ENCODE measurements around the gene DIS3L2. TPM values are rescaled to one million over a fixed set of nuclear protein-coding genes. Genes with fewer than 3 reads are reported as not detected.

The DIS3L2 gene
- total and polyA plus RNA-seq, 2 of the 4 experiments (the other 2 are of a cell fraction), result 14.7 to 19.2 TPM

DNA sequence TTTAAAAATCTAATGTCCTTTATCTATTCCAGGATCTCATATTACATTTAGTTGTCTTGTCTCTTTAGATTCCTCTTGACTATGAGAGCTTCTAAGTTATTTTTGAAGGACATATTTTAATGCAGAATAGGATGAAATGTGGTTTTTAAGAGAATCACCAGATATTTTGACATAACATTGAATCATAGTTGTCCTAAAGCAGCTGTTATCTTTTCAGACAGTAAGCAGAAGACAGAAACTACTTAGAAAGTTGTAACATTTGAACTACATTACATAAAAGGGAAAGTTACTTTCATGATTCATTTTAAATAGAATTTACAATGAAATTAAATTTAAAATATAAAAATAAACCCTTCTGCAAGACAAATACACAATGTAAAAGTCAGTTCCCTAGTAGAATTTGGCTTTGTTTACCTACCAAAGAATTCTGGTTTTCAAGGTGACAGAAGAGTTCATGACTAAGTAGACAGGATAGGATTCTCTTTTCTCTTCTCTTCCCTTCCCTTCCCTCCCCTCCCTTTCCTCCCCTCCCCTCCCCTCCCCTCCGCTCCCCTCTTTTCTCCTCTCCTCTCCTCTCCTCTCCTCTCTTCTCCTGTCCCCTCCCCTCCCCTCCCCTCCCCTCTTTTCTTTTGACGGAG, 186.0 kb downstream of the DIS3L2 start:
- H2AFZ ChIP-seq (replicated peaks; ENCODE audit: low read length, poor library complexity), result no peak overlapping the region
- TF ChIP-seq USF2 (IDR thresholded peaks at IDR 0.05; ENCODE audit: low read depth, low read length) (no peak), SMC3 (IDR thresholded peaks at IDR 0.05; ENCODE audit: low read depth, low read length) (no peak), BHLHE40 (IDR thresholded peaks at IDR 0.05; ENCODE audit: low read depth, low read length) (no peak), POLR2A (IDR thresholded peaks at IDR 0.05; ENCODE audit: low read depth, low read length) (no peak), ELK1 (IDR thresholded peaks at IDR 0.05; ENCODE audit: borderline replicate concordance, low read depth, low read length) (no peak), NFE2L2 (IDR thresholded peaks at IDR 0.05; ENCODE audit: low read depth, low read length) (no peak), RFX5 (IDR thresholded peaks at IDR 0.05; ENCODE audit: low read depth, low read length) (no peak), RAD21 (IDR thresholded peaks at IDR 0.05; ENCODE audit: low read length) (no peak), FOS (IDR thresholded peaks at IDR 0.05; ENCODE audit: low read depth, low read length) (no peak), CEBPB (IDR thresholded peaks at IDR 0.05; ENCODE audit: low read depth, low read length) (no peak), CHD1 (IDR thresholded peaks at IDR 0.05; ENCODE audit: low read depth, low read length) (no peak), MXI1 (IDR thresholded peaks at IDR 0.05; ENCODE audit: borderline replicate concordance, low read depth, low read length) (no peak), RCOR1 (IDR thresholded peaks at IDR 0.05; ENCODE audit: insufficient replicate concordance, low read length) (no peak), MAZ (IDR thresholded peaks at IDR 0.05; ENCODE audit: borderline replicate concordance, low read depth, low read length) (no peak), MAFK (IDR thresholded peaks at IDR 0.05; ENCODE audit: low read depth, low read length) (no peak)
- TF ChIP-seq, protein P1, sequence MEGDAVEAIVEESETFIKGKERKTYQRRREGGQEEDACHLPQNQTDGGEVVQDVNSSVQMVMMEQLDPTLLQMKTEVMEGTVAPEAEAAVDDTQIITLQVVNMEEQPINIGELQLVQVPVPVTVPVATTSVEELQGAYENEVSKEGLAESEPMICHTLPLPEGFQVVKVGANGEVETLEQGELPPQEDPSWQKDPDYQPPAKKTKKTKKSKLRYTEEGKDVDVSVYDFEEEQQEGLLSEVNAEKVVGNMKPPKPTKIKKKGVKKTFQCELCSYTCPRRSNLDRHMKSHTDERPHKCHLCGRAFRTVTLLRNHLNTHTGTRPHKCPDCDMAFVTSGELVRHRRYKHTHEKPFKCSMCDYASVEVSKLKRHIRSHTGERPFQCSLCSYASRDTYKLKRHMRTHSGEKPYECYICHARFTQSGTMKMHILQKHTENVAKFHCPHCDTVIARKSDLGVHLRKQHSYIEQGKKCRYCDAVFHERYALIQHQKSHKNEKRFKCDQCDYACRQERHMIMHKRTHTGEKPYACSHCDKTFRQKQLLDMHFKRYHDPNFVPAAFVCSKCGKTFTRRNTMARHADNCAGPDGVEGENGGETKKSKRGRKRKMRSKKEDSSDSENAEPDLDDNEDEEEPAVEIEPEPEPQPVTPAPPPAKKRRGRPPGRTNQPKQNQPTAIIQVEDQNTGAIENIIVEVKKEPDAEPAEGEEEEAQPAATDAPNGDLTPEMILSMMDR (conservative IDR thresholded peaks at IDR 0.05; ENCODE audit: low read depth, low read length), result no peak
- dilution Hi-C loops (cut with HindIII; ENCODE audit: low sequenced_read_pairs, unreplicated experiment), result no loop called here
- no peak overlapping the region for H3K56ac ChIP-seq (ENCODE audit: extremely low read depth, insufficient read depth, low read length)
- H3K27me3 ChIP-seq (ENCODE audit: control insufficient read depth, insufficient read depth, low read length), result no peaks in the 10 kb centered on the region
- no peak overlapping the region for H2AK5ac ChIP-seq (ENCODE audit: low read depth, low read length)
- intact Hi-C loops (cut with micrococcal nuclease), result loop anchor here (5.0 kb wide), 1 partner anchor 140 kb away; no protein-coding TSS in a partner anchor
- no peaks in the 10 kb centered on the region for H3K36me3 ChIP-seq (ENCODE audit: control insufficient read depth, insufficient read depth, low read length)
- no peak overlapping the region for H3K4me3 ChIP-seq (ENCODE audit: insufficient read depth, low read depth, low read length)
- H3K18ac ChIP-seq (ENCODE audit: low read depth, low read length), result no peak overlapping the region
- no peak overlapping the region for H4K91ac ChIP-seq (ENCODE audit: insufficient read depth, low read depth, low read length)
- ChIA-PET CTCF (no interaction called here), POLR2A (ENCODE audit: unreplicated experiment) (no interaction called here)
- no TSS peak for BruUV-seq (replicated peaks)
- no peaks in the 10 kb centered on the region for H3K9me3 ChIP-seq (ENCODE audit: control insufficient read depth, insufficient read depth, low read length)
- H3K4ac ChIP-seq (ENCODE audit: low read depth, low read length), result no peak overlapping the region
- DNase-seq, result peak; percentile 70
- no peaks in the 10 kb centered on the region for H3K79me1 ChIP-seq (ENCODE audit: low read depth in 1 of 2, low read length in 2 of 2)
- no peaks in the 10 kb centered on the region for H4K20me1 ChIP-seq (ENCODE audit: insufficient read depth, low read length)
- H3K4me1 ChIP-seq (ENCODE audit: control insufficient read depth, insufficient read depth, low read length), result peaks cover 2% of the 10 kb centered on the region; the same call in 1 of the 2 replicates
- H2BK15ac ChIP-seq (ENCODE audit: low read depth, low read length), result no peak overlapping the region
- H3K4me2 ChIP-seq (ENCODE audit: low read depth, low read length), result no peak overlapping the region
- ATAC-seq (ENCODE audit: low read depth), result peak; percentile 65
- H4K8ac ChIP-seq (ENCODE audit: low read depth in 2 of 2, low read length in 2 of 2), result no peak overlapping the region
- no peak overlapping the region for H2BK5ac ChIP-seq (ENCODE audit: low read depth, low read length, poor library complexity, severe bottlenecking)
- no peak overlapping the region for H4K5ac ChIP-seq (ENCODE audit: low read depth, low read length)
- H2BK20ac ChIP-seq (ENCODE audit: low read depth, low read length), result no peak overlapping the region
- no peak overlapping the region for H3K14ac ChIP-seq (replicated peaks; ENCODE audit: low read depth, low read length)
- no CpG with 5 or more reads among the region's 2 CpGs for WGBS, 2 experiments (ENCODE audit: extremely low coverage in 2 of 2, insufficient read length in 1 of 2)
- no peak overlapping the region for H3K9ac ChIP-seq (ENCODE audit: low read depth, low read length)
- no peak overlapping the region for H2AK9ac ChIP-seq (replicated peaks; ENCODE audit: low read depth, low read length, poor library complexity)
- no peaks in the 10 kb centered on the region for H3K9me1 ChIP-seq (ENCODE audit: insufficient read depth, low read length)
- in situ Hi-C loops (cut with MboI; ENCODE audit: low sequenced_read_pairs), result no loop called here
- H2BK120ac ChIP-seq (ENCODE audit: low read depth, low read length), result no peak overlapping the region
- no peak overlapping the region for H3K23ac ChIP-seq (ENCODE audit: low read depth, low read length)
- H3K27ac ChIP-seq (ENCODE audit: insufficient read depth, low read length), result no peak overlapping the region
